GM19467 (cell line): ENCODE data around the gene NCOA3.
"Not testable (repeated sequence)": the region's sequence is repeated elsewhere in the genome, so short reads cannot be mapped to it uniquely, and the experiment has no call there.

Experiments
- ATAC-seq: cut with Tn5 transposase; IDR thresholded peaks from one replicate; pipeline ENCODE4 v1.9.1; 2021; ENCODE audit warnings: mild to moderate bottlenecking, moderate library complexity; ENCODE audit not compliant: unreplicated experiment

NCOA3 gene

GRCh38 chr20:47559141-47559540 lies 57.5 kb downstream of the NCOA3 start:
- no peak for ATAC-seq

GRCh38 chr20:47561180-47561579 lies 59.5 kb downstream of the NCOA3 start:
- no peak for ATAC-seq

- no peak for ATAC-seq
Measured at GRCh38 chr20:47561603-47562583, 60.2 kb downstream of the NCOA3 start.

- no peak for ATAC-seq
Measured at GRCh38 chr20:47566269-47566668, 64.6 kb downstream of the NCOA3 start.

- ATAC-seq = no peak
Measured at GRCh38 chr20:47568019-47568418, 66.3 kb downstream of the NCOA3 start.

GRCh38 chr20:47568837-47569410 lies 67.2 kb downstream of the NCOA3 start:
- ATAC-seq = no peak

GRCh38 chr20:47571426-47571825 lies 69.7 kb downstream of the NCOA3 start:
- no peak for ATAC-seq

GRCh38 chr20:47572105-47572729 lies 70.5 kb downstream of the NCOA3 start:
- no peak for ATAC-seq

GRCh38 chr20:47573559-47573958 lies 71.9 kb downstream of the NCOA3 start:
- no peak for ATAC-seq

GRCh38 chr20:47574616-47575364 lies 73.1 kb downstream of the NCOA3 start:
- ATAC-seq = no peak

- no peak for ATAC-seq
Measured at GRCh38 chr20:47576516-47577033, 74.9 kb downstream of the NCOA3 start.

- no peak for ATAC-seq
Measured at GRCh38 chr20:47577314-47577713, 75.6 kb downstream of the NCOA3 start.

GRCh38 chr20:47578543-47578942 lies 76.9 kb downstream of the NCOA3 start:
- no peak for ATAC-seq

- not testable (repeated sequence) for ATAC-seq
Measured at GRCh38 chr20:47580686-47581085, 79.0 kb downstream of the NCOA3 start.

GRCh38 chr20:47581090-47581489 lies 79.4 kb downstream of the NCOA3 start:
- no peak for ATAC-seq

GRCh38 chr20:47583551-47583950 lies 81.9 kb downstream of the NCOA3 start:
- no peak for ATAC-seq

GRCh38 chr20:47585087-47585747 lies 83.5 kb downstream of the NCOA3 start:
- ATAC-seq = no peak

- ATAC-seq = no peak
Measured at GRCh38 chr20:47586649-47587294, 85.1 kb downstream of the NCOA3 start.

GRCh38 chr20:47588158-47588557 lies 86.5 kb downstream of the NCOA3 start:
- ATAC-seq = no peak

GRCh38 chr20:47591231-47591630 lies 89.5 kb downstream of the NCOA3 start:
- ATAC-seq = no peak
